Measurements from ENCODE around the gene SETD5.
A peak's percentile ranks its signal among the peaks of the same experiment; 100 is the strongest.
"Not testable (repeated sequence)": the region's sequence is repeated elsewhere in the genome, so short reads cannot be mapped to it uniquely, and the experiment has no call there.

Gene SETD5

DNA sequence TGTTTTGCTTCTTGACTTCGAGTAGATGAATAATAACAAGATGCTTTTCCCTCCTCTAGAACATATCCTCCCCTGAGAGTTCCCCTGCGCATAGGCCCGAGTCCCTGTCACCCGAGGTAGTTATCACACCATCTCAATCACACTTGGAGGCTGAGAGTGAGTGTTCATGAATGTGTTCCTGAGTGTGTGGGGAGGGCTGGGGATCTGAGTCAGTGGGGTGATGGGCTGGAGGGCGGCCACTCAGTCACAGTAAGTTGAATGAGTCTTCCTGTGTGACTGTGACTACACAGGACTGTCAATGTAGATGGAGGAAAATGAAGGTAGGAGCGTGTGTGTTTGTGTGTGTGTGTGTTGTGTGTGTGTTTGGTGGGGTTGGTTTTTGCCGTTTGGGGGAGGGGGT lies 71.0 kb downstream of the SETD5 start:
- DNase-seq = no peak

DNA sequence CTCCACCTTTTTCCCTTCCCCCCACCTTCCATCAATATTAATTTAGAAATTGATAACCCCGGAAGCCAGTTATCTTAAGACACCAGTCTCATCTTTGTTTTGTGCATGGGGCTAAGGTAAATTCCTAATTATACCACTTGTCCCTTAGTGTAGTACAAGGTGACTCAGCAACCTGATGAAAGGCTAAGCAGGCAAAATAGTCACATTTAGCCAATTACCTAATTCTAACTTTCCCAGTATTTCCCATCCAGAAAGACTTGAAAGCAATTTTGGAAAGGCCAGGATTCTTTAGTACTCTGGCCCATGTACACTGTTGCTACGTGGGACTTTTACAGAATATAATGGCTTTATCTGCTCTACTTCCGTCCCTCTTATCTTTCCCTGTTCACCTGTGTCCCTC lies 72.6 kb downstream of the SETD5 start:
- no peak for DNase-seq

DNA sequence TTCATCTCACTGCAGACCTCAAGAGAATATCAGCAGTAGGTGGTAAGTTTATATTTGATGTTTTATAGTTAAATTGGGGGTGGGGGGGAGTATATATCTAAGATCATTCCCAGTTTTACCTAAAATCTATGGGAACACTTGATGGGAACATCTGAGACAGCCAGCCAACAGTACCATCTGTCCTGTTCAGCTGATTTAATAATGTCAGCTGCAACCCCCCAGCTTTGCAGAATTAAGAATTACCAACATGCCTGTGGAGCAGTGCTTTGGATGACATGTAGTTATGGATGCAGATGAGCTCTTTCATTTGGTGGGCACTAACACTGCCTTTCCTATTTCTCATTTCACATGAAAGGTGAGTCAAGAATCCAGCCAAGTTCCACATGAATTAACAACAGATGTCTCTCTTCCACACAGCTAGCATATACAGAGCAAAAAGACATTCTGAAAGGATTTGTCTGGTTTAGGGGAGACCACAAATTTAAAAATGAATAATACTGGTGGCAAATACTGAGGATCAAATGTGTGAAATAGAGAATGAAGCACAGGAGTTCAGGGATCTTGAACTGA lies 76.2 kb downstream of the SETD5 start:
- no peak for DNase-seq

DNA sequence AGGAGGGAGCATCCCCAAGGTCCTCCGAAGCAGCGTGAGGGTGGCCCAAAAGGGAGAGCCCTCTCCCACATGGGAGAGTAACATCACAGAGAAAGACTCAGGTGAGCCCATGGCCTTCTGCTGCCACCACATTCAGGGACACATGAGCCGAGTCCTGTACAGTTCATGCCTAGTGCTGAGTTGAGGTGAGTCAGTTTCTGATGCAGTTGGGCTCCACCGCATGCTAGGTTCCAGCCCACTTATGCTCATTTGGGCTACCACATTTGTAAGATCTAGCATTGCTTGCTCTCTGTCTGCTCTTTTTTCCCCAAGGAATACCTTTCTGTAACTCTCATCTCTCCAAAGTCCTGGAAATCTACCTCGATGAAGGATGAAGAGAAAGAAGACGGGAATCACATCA lies 77.1 kb downstream of the SETD5 start:
- no peak for DNase-seq

DNA sequence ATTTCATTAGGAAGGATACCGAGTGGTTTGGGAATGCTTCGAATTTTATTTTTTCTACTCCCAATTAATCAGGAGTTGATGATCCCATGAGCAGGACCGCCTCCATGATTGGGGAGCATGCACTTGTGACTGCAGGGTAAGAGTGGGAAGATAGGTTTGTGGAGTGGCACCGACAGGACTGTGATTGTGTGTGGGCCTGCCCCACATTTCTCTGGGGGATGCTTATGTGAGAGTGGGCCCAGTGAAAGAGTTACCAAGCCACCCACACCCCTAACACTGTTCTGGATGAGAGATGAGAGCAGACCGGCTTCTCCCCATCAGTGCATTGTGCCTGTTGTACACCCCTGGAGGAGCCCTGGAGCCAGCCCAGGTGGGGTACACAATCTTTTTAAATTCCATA lies 79.5 kb downstream of the SETD5 start:
- no peak for DNase-seq

DNA sequence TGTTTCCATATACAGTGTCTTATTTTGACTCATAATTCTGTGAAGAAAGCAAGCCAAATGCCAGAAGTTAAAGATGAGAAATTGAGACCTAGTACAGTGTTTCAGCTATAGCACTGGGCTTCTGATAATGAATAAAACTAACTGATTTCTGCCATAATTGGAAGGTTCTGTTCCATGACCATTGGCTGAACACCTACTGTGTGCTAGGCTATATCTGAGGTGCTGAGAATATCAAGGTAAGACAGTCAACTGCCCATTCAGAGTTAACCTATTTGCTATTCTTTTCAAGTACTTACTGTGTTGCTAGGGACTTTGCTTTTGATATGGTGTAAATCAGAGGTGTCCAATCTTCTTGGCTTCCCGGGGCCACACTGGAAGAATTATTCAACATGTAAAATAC lies 82.8 kb downstream of the SETD5 start:
- DNase-seq = no peak

DNA sequence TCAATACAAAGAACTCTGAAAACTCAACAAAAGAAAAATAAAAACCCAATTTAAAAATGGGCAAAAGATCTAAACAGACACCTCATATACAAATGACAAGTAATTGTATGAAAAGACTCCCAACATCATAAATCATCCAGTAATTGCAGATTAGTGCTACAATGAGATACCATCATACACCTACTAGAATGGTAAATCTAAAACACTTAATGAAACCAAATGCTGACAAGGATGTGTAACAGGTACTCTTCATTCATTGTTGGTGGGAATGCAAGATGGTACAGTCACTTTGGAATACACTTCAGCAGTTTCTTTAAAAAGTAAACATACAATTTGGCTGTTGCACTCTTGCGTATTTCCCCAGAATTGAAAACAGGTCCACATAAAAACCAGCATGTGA lies 87.8 kb downstream of the SETD5 start:
- no peak for DNase-seq

DNA sequence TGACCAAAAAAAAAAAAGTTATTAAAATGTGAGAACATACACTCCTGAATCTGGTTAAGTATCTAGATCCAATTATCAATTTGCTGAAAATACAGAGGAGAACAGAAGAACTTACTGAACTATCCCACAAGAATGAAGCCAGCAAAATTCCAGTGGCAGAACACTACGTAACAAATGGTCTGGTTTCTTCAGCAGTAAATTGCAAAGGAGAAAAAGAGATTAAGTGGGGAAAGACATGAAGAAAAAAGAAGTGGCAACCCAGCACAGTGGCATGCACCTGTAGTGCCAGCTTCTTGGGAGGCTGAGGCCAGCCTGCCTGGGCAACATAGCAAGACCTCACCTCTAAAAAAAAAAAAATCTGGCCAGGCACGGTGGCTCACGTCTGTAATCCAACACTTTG lies 94.1 kb downstream of the SETD5 start:
- DNase-seq = no peak

DNA sequence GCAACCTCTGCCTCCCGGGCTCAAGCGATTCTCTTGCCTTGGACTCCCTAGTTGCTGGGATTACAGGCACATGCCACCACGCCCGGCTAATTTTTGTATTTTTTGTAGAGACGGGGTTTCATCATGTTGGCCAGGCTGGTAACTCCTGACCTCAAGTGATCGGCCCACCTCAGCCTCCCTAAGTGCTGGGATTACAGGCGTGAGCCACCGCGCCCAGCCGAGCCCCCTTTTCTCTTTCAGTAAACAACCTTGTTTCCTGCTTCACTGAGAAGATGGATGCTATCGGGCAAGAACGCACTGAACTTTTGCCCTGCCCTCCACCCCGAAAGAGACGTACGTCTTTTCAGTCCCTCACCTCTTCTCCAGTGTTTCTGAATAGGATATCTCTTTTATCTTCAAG lies 96.6 kb downstream of the SETD5 start:
- DNase-seq = not testable (repeated sequence)

DNA sequence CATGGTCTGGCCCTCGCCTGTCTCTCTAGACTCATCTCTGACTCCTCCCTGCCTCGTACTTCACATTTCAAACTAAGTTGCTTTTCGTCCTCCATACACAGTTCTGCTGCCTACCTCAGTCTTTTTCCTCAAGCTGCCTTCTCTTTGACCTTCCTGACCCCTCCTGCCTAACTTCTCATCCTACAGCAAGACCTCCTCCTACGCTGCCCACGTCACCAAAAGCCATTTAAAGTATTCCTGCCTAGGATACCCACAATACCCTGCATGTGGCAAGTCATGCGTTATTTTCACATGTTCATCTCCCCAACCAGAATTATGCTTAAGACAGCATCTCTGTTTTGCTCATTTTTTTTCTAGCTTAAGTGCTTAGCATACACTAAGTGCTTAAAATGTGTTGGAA lies 99.5 kb downstream of the SETD5 start:
- DNase-seq = no peak

DNA sequence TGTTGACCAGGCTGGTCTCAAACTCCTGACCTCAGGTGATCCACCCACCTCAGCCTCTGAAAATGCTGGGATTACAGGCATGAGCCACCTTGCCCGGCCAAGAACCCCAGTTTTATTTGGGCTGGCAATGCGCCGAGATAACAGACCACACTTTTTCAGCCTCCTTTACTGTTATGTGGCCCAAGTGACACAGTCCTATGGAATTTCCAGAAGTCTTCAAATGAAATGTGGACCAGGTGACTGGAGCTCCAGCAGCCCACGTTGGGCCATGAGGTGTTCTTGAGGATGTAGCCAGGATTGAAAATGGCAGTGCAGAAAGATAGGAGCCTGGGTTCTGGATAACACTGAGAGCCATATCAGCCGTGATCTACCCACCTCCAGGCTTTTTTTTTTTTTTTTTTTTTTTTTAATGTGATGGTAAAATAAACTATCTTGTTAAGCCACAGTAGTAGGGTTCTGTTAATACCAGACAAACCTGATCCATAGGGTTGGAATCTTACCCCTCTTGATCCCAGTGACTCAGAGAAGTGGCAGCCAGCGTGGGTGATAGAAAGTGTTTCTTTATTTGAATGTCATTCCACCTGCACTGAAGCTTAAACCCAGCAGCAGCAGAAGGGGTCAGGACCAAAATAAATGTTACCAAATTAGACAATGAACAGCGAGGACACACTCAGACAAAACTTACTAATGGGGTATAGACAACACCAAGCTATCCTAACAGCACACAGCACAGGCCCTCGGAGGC lies 100.6 kb downstream of the SETD5 start:
- DNase-seq = no peak

DNA sequence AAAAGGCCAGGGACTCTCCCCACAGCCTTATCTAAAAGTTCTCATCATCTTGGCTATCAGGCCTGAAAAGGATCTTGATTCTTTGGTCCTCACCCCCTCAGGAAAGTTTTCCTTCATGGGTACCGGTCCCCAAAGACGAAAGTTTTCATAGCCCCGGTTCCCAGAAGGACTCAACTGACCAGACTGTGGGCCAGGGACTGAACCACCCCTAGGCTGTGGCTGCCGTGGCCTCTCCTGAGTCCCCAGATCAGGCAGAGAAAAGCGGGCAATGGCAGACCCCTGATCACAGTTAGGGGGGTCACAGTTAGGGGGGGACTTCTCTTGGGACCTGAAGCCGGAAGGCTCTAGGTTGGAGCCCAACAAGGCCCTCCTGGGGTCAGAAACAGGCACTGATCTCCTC lies 101.4 kb downstream of the SETD5 start:
- no peak for DNase-seq

DNA sequence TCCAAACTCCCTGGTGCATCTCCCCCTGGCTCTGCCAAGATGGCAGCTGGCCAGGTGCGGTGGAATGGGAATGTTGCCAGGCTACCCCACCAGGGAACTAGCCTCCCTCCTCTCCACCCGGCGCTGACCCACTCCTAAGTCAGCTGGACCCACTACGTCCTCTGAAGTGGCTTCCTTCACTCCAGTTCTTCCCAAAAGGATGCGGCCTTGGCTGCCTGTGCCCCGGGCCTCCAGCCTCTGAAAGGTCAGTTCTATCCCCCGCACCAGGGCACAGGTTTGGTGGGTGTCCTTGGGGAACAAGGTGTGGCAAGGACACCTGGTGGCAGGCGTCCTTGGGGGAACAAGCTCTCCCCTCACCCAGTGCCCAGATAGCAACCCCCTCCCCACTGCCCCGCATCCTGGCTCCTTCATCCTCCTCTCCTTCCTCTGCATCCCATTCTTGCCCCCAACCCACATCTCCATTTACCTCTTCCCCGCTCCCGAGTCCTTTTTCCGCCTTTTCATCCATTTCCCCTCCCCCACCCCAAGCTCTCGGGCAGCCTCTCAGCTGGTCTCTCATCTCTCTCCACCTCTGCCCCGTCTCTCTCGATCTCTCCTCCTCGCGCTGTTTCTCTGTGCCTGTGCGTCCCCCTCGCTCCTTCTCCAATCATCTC lies 102.2 kb downstream of the SETD5 start:
- no peak for DNase-seq

DNA sequence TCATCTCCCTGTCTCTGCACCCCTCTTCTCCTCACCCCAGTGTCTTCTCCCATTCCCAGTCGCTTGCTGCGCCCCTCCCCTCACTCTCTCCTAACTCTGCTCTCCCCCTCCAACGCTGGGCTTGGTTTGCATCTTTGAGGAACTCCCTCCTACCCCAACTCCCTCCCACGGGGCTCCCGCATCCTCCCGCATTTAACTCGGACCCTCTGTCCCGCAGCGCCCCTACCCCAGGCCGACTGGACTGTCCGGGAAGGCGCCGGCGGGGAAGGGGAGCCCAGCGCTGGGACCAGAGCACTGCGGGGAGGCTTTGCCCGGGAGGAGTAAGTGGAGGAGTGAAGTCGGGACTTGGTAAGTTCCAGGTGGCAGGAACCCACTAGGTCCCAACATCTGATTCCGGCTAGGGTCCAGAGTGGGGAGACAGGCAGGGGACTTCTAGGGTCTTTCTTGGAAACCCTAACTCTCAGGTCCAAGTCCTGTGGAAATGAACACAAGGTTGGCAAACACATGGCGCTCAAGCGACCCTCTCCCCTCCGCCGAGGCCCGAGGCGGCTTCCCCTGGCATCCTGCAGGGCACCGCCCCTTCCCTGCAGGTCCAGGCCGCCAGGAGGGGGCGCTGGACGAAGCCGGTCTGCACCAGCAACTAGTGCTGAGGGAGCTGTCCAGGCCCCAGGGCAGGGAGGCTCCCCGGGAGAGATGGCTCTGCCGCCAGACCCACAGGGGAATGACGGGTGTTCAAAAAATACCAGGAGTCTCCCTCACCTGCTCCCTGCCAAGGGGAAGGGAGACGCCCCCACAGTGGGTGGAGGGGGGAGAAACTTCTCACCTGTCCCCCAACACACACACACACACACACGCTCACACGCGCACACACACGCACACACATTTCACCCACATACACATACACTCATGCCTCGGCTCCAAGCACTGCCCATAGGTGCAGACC lies 103.0 kb downstream of the SETD5 start:
- no peak for DNase-seq

DNA sequence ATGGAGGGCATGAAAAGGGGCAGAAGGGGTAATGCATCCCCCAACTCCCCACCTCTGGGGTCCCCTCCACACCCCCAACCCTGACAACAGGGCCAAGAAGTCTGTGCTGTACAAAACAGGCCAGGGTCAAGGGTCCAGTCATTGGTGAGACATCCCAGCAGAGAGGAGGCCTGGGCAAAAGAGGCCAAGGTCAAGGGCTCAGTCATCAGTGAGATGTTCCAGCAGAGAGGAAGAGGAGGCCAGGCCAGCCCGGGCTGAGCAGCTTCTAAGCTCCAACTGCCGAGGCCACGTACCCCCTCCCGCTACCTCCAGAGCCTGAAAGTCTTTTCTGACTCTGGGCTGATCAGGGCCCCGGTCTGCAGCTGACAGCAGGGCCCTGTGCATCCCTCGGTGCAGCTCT lies 103.8 kb downstream of the SETD5 start:
- DNase-seq = no peak

DNA sequence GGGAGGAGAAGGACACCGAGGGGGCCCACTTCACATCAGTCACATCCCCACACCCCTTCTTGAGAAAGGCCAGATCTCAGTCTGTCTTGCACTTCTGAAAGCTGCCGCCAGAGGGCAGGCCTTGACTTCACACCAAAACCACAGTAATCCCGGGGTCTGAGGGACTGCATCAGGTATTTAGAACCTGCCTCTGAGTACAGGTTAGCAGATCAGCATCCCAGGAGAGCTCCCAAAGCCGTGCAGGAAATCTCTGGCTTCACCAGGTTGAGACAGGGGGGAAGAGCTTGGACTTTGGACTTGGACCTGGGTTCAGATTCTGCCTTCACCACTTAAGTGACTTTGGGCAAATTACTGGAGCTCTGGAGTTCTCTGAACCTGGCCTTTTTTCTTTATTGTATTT lies 105.9 kb downstream of the SETD5 start:
- DNase-seq = peak; percentile 21

DNA sequence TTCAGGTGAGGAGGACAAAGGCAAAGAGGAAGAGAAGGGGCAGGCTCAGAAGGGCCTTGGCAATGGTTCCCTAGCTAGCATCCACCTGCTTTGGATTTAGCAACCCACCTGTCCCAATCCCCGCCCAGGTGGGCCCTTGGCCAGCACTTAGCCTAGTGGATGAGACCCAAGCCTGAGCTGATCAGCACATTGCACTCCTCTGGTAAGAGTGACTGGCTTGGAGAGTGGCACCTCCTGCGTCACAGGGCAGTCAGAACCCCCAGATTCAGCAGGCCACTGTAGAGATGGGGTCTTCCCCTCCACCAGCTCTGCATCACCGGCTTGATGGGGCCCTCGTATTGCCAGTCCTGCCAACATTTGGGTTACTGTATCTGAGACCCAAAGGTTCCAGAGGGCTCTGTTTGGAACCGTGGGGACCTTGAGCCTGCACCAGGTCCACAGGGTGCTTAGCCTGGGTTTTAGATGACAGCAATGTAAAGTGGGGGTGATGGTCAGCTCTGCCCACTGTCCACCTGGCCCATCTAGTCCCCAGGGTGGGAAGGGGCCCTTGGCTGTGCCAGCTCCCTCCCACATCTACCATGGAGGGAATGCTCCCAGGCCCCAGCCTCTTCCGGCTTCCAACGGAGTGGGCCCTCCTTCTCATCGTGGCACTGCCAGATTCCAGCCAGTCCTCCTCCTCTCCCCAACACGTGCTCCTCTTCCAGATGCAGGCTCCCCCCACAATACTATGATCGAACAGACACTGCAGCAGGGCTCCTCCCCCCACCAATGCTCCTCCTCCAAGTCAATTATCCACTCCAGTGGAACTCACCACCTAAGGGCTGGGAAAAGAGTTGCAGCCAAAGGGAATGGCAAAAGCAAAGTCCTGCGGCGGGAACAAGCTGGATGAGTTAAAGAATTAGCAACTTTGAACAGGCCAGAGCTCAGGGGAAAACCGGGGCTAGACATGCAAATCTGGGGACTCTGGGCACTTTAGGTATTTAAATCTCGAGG lies 110.5 kb downstream of the SETD5 start:
- DNase-seq = no peak

DNA sequence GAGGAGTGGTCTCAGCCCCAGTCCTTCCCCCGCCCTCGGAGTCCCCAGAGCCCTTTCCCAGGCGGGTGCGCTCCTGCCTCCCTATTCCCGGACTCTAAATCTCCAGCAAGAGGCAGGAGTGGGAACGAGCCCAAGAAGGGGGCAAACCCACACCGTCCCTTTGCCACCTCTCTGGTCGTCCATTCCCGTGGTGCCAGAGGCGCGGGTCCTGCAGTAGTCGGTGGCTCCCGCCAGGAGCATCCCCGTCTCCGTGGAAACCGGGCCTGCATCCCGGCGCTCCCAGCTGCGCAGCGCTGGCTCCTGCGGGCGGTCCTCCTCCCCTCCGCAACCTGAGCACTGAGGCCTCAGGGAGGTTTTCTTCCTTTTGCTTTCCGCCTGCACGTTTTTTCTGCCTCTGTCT lies 111.4 kb downstream of the SETD5 start:
- DNase-seq = no peak

DNA sequence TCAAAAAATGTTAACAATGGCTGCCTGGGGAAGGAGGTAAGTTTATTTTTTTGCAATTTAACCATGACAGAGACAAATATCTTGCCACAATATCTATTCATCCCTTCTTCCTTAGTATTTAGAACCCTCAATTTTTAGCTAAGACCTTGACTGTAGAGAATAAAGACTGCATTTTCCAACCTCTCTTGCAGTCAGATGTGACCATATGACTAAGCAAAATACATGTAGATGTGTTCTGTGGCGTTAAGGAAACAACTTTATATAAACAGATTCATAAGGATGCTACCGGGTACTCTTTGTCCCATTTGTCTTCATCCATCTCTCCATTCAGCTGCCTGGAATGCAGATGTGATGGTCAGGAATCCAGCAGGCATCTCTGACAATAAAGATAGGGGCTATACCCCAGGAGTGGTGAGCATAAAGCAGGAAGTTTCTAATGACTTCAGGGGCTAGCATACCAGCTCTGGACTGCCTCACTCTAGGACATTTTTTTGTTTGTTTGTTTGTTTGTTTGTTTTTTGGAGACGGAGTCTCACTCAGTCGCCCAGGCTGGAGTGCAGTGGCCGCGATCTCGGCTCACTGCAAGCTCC lies 115.1 kb downstream of the SETD5 start:
- DNase-seq = no peak

DNA sequence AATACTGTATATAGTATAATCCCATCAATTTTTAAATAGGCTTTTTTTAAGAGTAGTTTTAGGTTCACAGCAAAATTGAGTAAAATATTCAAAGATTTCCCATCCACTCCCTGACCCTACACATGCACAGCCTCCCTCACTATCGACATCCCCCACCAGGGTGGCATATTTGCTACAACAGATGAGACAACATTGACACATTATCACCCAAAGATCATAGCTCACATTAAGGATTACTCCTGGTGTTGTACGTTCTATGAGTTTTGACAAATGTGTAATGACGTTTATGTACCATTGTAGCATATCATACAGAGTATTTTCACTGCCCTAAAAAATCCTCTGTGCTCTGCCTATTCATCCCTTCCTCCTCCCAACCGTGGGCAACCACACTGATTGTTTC lies 116.9 kb downstream of the SETD5 start:
- no peak for DNase-seq

DNA sequence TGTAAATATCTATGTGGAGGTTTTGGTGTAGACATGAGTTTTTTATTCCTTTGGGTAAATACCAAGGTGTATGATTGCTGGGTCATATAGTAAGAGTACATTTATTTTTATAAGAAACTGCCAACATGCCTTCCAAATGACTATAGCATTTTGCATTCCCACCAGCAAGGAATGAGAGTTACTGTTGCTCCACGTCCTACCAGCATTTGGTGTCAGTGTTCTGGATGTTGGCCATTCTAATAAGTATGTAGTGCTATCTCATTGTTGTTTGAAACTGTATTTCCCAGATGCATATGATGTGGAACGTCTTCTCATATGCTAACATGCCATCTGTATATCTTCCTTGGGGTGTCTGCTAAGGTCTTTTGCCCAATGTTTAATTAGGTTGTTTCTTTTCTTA lies 117.5 kb downstream of the SETD5 start:
- no peak for DNase-seq

DNA sequence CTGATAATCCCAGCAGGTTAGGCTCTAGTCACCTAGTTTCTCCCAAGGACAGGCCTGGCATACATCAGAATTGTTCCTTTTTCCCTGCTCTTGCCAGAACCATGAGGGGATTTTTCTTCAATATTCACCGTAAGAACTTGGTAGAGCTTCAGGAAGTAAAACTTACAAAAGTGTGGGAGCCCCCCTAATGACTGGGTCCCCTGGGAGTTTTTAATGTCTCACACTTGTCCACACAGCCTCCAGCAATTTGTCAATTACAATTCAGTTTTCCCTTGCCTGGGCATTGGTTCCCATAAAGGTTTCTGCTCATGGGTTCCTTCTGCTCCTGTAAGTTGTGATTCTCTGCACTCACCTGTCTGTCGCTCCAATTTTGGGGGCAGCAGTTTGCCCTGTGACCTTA lies 127.7 kb downstream of the SETD5 start:
- DNase-seq = no peak

Measured in DMS79 treated with DMSO at 0.1 percent for 48 hours (cell line).